Natural killer cell (primary cell): Measurements from ENCODE around the gene DVL2. TPM values are rescaled to one million over a fixed set of nuclear protein-coding genes. Genes with fewer than 3 reads are reported as not detected.

ENCODE experiments used
- ATAC-seq, 3 donors: fragments of 150-1000 bp in 2 of 3; fragments of 200-7000 bp in 1 of 3; cut with Tn5 transposase; 1 replicate in 1 of 3; 2 replicates in 2 of 3; pipeline ENCODE4 v1.10.0; 2021; ENCODE audit warnings: mild to moderate bottlenecking in 2 of 3, moderate library complexity in 2 of 3
- DNase-seq, 2 donors: peaks; one replicate each; pipeline versions ENCODE4 v3.0.0 to v3.0.0-alpha.2; 2013 to 2021; ENCODE audit warnings: mixed read lengths in 1 of 2
- H3K27ac ChIP-seq: one replicate; pipeline ENCODE4 v1.5.1; 2013; ENCODE audit warnings: mild to moderate bottlenecking, low read length
- H3K27me3 ChIP-seq: one replicate; pipeline ENCODE4 v1.6.1; 2013; ENCODE audit warnings: low read length; ENCODE audit not compliant: control insufficient read depth, insufficient read depth
- H3K36me3 ChIP-seq: one replicate; pipeline ENCODE4 v1.6.1; 2013; ENCODE audit warnings: low read length; ENCODE audit not compliant: control insufficient read depth, insufficient read depth
- H3K4me1 ChIP-seq: one replicate; pipeline ENCODE4 v1.6.1; 2013; ENCODE audit warnings: low read length; ENCODE audit not compliant: control insufficient read depth, insufficient read depth
- H3K4me3 ChIP-seq: one replicate; pipeline ENCODE4 v1.5.1; 2013; ENCODE audit warnings: low read length
- H3K9me3 ChIP-seq: one replicate; pipeline ENCODE4 v1.6.1; 2013; ENCODE audit warnings: low read length; ENCODE audit not compliant: control insufficient read depth, insufficient read depth
- H3K27ac Mint-ChIP-seq, 2 donors: one replicate each; pipeline ENCODE4 v1.8.0; 2022; ENCODE audit warnings: mild to moderate bottlenecking in 2 of 2, mixed read lengths in 2 of 2, moderate library complexity in 1 of 2
- H3K27me3 Mint-ChIP-seq, 2 donors: one replicate each; pipeline ENCODE4 v1.8.0; 2022; ENCODE audit warnings: low read depth in 2 of 2, mixed read lengths in 2 of 2
- H3K36me3 Mint-ChIP-seq: one replicate; pipeline ENCODE4 v1.8.0; 2022; ENCODE audit warnings: mixed read lengths
- H3K4me1 Mint-ChIP-seq, 2 donors: one replicate each; pipeline ENCODE4 v1.8.0; 2022; ENCODE audit warnings: mixed read lengths in 2 of 2
- H3K4me3 Mint-ChIP-seq: one replicate; pipeline ENCODE4 v1.8.0; 2022; ENCODE audit warnings: mild to moderate bottlenecking, moderate library complexity, mixed read lengths
- H3K9me3 Mint-ChIP-seq, 2 donors: one replicate each; pipeline ENCODE4 v1.8.0; 2022; ENCODE audit warnings: mixed read lengths in 2 of 2
- WGBS: methylation state at CpG from one replicate; pipeline ENCODE4 v1.1.7; 2013; ENCODE audit warnings: missing lambda C conversion rate; ENCODE audit not compliant: insufficient coverage; 5-methylcytosine and 5-hydroxymethylcytosine counted together
- intact Hi-C: fragments of 100-400 bp; cut with micrococcal nuclease; formaldehyde crosslinking; loops from one replicate; pipeline ENCODE4 v1.14.2; 2022
- total RNA-seq, 4 donors: library from RNA; stranded (reverse); fragments of 120-200 nt in 1 of 4; gene quantifications; one replicate each; pipeline versions ENCODE4 v1.2.3 to v1.2.4, GENCODE V29; 2013 to 2022
- TF ChIP-seq, protein P1 (sequence below): fragments of 200-600 bp; IDR thresholded peaks from one replicate; pipeline ENCODE4 v1.8.0; 2022; ENCODE audit warnings: antibody characterized with exemption

The DVL2 gene
- total RNA-seq, 3 donors from 2014 or later (not counting 1 experiment from before 2014, with no cell fraction given): 46.5 to 66.6 (median 61.5) TPM

DNA sequence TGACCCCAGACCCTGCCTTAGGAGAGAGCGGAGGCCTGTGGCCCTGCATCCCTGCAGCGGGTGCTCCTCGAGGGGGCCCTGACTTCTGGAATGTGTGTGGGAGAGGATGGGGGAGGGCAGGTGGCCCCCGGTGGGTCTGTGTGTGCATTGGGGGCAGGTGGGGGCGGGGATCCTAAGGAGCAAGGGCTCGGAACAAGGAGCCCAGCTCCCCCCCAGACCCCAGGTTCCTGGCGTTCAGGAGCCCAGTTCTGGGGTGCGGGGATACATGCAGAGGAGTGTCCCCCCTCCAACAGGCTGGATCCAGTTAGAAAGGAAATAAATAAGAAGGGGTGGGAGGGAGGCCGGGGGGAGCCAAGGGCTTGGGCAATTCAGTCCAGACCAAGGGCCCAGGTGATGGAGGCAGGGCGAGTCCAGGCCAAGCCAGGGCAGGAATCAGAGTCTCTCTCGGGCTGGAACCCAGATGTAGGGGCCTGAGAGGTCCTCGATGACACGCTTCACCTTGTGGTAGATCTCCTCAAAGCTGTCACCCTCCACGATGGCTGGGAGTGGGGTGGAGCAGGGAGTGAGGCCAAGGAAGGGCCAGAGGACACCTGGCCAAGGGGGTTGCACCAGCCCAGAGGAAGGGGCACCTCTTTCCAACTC is 43.9 kb downstream of the DVL2 start:
- ATAC-seq (no peak), DNase-seq (no peak)
- no peak overlapping the region for H3K4me3 Mint-ChIP-seq
- WGBS: 92% methylated on average over 14 of the region's 14 CpGs
- H3K27ac ChIP-seq: no peak overlapping the region
- peaks cover 0 to 5% of the 10 kb centered on the region in 2 donors for H3K4me1 Mint-ChIP-seq
- intact Hi-C loops: no loop called here
- H3K36me3 ChIP-seq: no peaks in the 10 kb centered on the region
- H3K27ac Mint-ChIP-seq: no peak overlapping the region
- no peaks in the 10 kb centered on the region for H3K36me3 Mint-ChIP-seq
- no peaks in the 10 kb centered on the region for H3K9me3 ChIP-seq
- no peaks in the 10 kb centered on the region for H3K27me3 Mint-ChIP-seq
- no peaks in the 10 kb centered on the region for H3K9me3 Mint-ChIP-seq
- H3K27me3 ChIP-seq: no peaks in the 10 kb centered on the region
- no peaks in the 10 kb centered on the region for H3K4me1 ChIP-seq
- no peak overlapping the region for H3K4me3 ChIP-seq
- TF ChIP-seq, protein P1, sequence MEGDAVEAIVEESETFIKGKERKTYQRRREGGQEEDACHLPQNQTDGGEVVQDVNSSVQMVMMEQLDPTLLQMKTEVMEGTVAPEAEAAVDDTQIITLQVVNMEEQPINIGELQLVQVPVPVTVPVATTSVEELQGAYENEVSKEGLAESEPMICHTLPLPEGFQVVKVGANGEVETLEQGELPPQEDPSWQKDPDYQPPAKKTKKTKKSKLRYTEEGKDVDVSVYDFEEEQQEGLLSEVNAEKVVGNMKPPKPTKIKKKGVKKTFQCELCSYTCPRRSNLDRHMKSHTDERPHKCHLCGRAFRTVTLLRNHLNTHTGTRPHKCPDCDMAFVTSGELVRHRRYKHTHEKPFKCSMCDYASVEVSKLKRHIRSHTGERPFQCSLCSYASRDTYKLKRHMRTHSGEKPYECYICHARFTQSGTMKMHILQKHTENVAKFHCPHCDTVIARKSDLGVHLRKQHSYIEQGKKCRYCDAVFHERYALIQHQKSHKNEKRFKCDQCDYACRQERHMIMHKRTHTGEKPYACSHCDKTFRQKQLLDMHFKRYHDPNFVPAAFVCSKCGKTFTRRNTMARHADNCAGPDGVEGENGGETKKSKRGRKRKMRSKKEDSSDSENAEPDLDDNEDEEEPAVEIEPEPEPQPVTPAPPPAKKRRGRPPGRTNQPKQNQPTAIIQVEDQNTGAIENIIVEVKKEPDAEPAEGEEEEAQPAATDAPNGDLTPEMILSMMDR: no peak

DNA sequence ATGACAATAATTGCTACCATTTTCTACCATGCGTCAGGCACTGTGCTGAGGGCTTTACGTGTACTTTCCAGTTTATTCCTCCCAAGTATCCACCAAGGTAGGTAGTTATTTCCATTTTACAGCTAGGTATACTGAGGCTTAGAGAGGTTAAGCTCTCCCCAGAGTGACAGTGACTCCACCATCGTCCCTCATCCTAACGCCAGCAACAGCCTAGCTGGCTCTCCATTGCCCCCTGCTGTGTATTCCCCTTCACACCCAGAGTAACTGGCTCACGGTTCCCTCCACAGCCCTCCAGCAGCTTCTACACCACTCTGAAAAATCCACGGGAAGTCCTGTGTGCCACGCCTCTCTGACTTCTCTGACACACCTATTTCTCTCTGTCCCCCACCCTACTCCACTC is 48.1 kb downstream of the DVL2 start:
- TF ChIP-seq, protein P1: no peak
- H3K9me3 Mint-ChIP-seq: no peaks in the 10 kb centered on the region
- peaks cover 0 to 5% of the 10 kb centered on the region in 2 donors for H3K4me1 Mint-ChIP-seq
- H3K27me3 Mint-ChIP-seq: no peaks in the 10 kb centered on the region
- Histone ChIP-seq H3K4me1 (no peaks in the 10 kb centered on the region), H3K9me3 (no peaks in the 10 kb centered on the region), H3K27me3 (no peaks in the 10 kb centered on the region), H3K4me3 (no peak overlapping the region), H3K36me3 (no peaks in the 10 kb centered on the region), H3K27ac (no peak overlapping the region)
- no peaks in the 10 kb centered on the region for H3K36me3 Mint-ChIP-seq
- intact Hi-C loops: no loop called here
- DNase-seq (no peak), ATAC-seq (peak in 1 of 3 donors; percentile 32)
- H3K27ac Mint-ChIP-seq: no peak overlapping the region
- WGBS: 52% methylated on average over 6 of the region's 7 CpGs
- no peak overlapping the region for H3K4me3 Mint-ChIP-seq

DNA sequence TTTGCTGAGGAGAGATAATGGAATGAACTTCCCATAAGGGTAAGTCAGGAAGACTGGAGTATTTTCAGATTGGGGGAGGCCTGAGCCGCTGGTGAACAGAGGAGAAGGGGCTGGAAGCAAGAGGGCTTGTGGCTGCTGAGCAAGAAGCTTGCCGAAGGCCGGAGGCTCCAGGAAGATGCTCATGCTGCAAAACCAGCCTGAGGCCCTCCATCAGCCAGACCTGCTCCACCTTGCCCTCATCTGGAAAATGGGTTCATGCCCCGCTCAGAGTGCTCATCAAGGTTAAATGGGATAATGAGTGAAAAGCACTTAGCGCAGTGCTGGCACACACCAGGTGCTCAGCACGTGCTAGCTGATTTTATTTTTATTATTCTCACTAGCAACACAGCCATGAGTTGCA is 49.7 kb downstream of the DVL2 start:
- Mint-ChIP-seq H3K27me3 (no peaks in the 10 kb centered on the region), H3K36me3 (no peaks in the 10 kb centered on the region), H3K4me3 (no peak overlapping the region), H3K27ac (no peak overlapping the region), H3K4me1 (peaks cover 0 to 5% of the 10 kb centered on the region in 2 donors), H3K9me3 (no peaks in the 10 kb centered on the region)
- Histone ChIP-seq H3K36me3 (no peaks in the 10 kb centered on the region), H3K27me3 (no peaks in the 10 kb centered on the region), H3K4me1 (no peaks in the 10 kb centered on the region), H3K4me3 (no peak overlapping the region), H3K9me3 (no peaks in the 10 kb centered on the region), H3K27ac (no peak overlapping the region)
- ATAC-seq (no peak), DNase-seq (no peak)
- WGBS: 93% methylated on average over 3 of the region's 6 CpGs
- TF ChIP-seq, protein P1: no peak
- intact Hi-C loops: no loop called here

DNA sequence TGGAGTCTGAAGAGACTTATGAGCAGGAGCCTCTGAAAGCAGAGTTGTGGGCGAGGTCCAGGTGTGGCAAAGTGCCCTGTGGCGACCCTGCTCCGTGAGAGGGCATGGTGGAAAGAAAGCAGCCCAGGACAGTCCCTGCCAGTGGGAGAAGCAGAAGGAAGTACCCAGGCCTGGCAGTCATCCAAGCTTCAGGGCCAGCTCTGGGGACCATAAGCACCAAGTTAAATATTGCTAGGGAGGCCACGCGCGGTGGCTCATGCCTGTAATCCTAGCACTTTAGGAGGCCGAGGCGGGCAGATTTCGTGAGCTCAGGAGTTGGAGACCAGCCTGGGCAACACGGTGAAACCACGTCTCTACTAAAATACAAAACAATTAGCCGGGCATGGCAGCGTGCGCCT is 50.2 kb downstream of the DVL2 start:
- H3K27me3 Mint-ChIP-seq: peaks cover 0 to under 1% of the 10 kb centered on the region in 2 donors

More for the DNA sequence above, 50.2 kb downstream of the DVL2 start:
- 55% methylated on average over 12 of the region's 14 CpGs for WGBS
- no peak overlapping the region for H3K27ac Mint-ChIP-seq
- peaks cover 0 to 5% of the 10 kb centered on the region in 2 donors for H3K4me1 Mint-ChIP-seq
- ATAC-seq: no peak
- intact Hi-C loops: no loop called here
- H3K36me3 ChIP-seq: no peaks in the 10 kb centered on the region
- no peaks in the 10 kb centered on the region for H3K9me3 Mint-ChIP-seq
- H3K27me3 ChIP-seq: no peaks in the 10 kb centered on the region
- H3K4me3 Mint-ChIP-seq: no peak overlapping the region
- no peaks in the 10 kb centered on the region for H3K9me3 ChIP-seq
- DNase-seq: no peak
- no peak overlapping the region for H3K27ac ChIP-seq
- no peak overlapping the region for H3K4me3 ChIP-seq
- no peaks in the 10 kb centered on the region for H3K4me1 ChIP-seq
- TF ChIP-seq, protein P1: no peak
- H3K36me3 Mint-ChIP-seq: no peaks in the 10 kb centered on the region
